ENCODE measurements around the gene CLEC2D. TPM values are rescaled to one million over a fixed set of nuclear protein-coding genes. Genes with fewer than 3 reads are reported as not detected.

Gene CLEC2D
- total RNA-seq, 2 experiments from 2014 or later: 56.9 to 146 TPM

DNA sequence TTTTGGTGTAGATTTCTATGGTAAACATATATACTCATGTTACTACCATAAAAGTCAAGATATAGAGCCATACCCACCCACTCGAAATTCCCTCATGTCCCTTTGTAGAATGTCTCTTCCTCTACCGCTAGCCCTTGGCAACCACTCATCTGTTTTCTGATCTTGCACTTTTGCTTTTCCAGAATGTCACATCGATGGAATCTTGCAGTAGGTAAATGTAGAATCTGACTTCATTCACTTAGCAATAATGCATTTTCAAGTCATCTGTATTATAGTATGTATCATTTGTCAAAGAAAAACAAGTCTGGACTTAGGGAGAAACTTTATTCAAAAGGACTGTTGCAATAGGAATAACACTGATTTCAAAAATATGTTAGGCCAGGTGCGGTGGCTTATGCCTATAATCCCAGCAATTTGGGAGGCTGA lies 19.3 kb upstream of the CLEC2D start:
- TSS peak; percentile 89 for BruUV-seq (replicated peaks)
- ChIA-PET CTCF (ENCODE audit: unreplicated experiment) (interaction anchor here (1.0 kb wide), 1 partner anchor 72 kb away, joined by 4 read pairs; no protein-coding TSS in a partner anchor), POLR2A (interaction anchor here (1.1 to 11.3 kb wide), 9 partner anchors 16 to 110 kb away, joined by 3 to 146 read pairs (median 4); partner anchors contain the start of gene CLEC2D)
- H3K9me3 ChIP-seq (ENCODE audit: low read length): peaks cover 10% of the 10 kb centered on the region; the same call in 1 of the 2 replicates
- peaks cover 57% of the 10 kb centered on the region for H3K79me2 ChIP-seq (ENCODE audit: insufficient read depth, low read depth, low read length)
- peaks cover 54% of the 10 kb centered on the region for H3K36me3 ChIP-seq (ENCODE audit: insufficient read depth, low read length)
- peak overlapping the region; percentile 98 for H3K4me2 ChIP-seq (ENCODE audit: low read length)
- H3K9me2 ChIP-seq (ENCODE audit: insufficient read depth, low read length): no peaks in the 10 kb centered on the region
- H2AFZ ChIP-seq (ENCODE audit: low read length): no peak overlapping the region
- TF ChIP-seq, protein P1, sequence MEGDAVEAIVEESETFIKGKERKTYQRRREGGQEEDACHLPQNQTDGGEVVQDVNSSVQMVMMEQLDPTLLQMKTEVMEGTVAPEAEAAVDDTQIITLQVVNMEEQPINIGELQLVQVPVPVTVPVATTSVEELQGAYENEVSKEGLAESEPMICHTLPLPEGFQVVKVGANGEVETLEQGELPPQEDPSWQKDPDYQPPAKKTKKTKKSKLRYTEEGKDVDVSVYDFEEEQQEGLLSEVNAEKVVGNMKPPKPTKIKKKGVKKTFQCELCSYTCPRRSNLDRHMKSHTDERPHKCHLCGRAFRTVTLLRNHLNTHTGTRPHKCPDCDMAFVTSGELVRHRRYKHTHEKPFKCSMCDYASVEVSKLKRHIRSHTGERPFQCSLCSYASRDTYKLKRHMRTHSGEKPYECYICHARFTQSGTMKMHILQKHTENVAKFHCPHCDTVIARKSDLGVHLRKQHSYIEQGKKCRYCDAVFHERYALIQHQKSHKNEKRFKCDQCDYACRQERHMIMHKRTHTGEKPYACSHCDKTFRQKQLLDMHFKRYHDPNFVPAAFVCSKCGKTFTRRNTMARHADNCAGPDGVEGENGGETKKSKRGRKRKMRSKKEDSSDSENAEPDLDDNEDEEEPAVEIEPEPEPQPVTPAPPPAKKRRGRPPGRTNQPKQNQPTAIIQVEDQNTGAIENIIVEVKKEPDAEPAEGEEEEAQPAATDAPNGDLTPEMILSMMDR (conservative IDR thresholded peaks at IDR 0.05; ENCODE audit: low read length): no peak
- no peak for TF ChIP-seq EZH2phosphoT487 (IDR thresholded peaks at IDR 0.05; ENCODE audit: borderline replicate concordance, low read depth, low read length)
- H3K4me1 ChIP-seq (ENCODE audit: insufficient read depth, low read length, poor library complexity, severe bottlenecking): peaks cover 65% of the 10 kb centered on the region
- peak; percentile 51 for DNase-seq (ENCODE audit: low spot score)
- no peaks in the 10 kb centered on the region for H4K20me1 ChIP-seq (ENCODE audit: insufficient read depth, low read length)
- peak overlapping the region; percentile 91 for H3K4me3 ChIP-seq (ENCODE audit: low read depth, low read length, poor library complexity, severe bottlenecking)
- intact Hi-C loops (cut with micrococcal nuclease; ENCODE audit: unreplicated experiment): no loop called here
- H3K27ac ChIP-seq (ENCODE audit: low read depth, low read length, poor library complexity, severe bottlenecking): peak overlapping the region; percentile 98

DNA sequence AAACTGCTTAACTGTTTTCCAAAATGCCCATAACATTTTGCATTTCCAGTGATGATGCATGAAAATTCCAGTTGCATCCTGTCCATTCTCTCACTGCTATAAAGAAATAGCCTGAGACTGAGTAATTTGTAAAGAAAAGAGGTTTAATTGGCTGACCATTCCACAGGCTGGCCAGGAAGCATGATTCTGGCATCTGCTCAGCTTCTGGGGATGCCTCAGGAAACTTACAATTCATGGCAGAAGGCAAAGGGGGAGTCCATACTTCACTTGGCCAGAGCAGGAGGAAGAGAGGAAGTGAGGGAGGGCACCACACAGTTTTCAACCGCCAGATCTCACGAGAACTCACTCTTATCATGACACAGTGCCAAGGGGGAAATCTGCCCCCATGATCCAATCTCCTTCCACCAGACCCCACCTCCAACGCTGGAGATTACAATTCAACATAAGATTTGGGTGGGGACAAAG lies 18.2 kb upstream of the CLEC2D start:
- intact Hi-C loops (cut with micrococcal nuclease; ENCODE audit: unreplicated experiment): no loop called here
- no TSS peak for BruUV-seq (replicated peaks)
- POLR2A ChIA-PET: interaction anchor here (0.6 to 11.3 kb wide), 10 partner anchors 17 to 738 kb away, joined by 3 to 146 read pairs (median 4); partner anchors contain the start of gene CLEC2D

More for the DNA sequence above, 18.2 kb upstream of the CLEC2D start:
- peak overlapping the region; percentile 98 for H3K27ac ChIP-seq (ENCODE audit: low read depth, low read length, poor library complexity, severe bottlenecking)
- H3K9me3 ChIP-seq (ENCODE audit: low read length): no peaks in the 10 kb centered on the region; the same call in 1 of the 2 replicates
- TF ChIP-seq EZH2phosphoT487 (IDR thresholded peaks at IDR 0.05; ENCODE audit: borderline replicate concordance, low read depth, low read length): no peak
- TF ChIP-seq, protein P1 (conservative IDR thresholded peaks at IDR 0.05; ENCODE audit: low read length): no peak
- no peaks in the 10 kb centered on the region for H4K20me1 ChIP-seq (ENCODE audit: insufficient read depth, low read length)
- H3K36me3 ChIP-seq (ENCODE audit: insufficient read depth, low read length): peaks cover 56% of the 10 kb centered on the region
- peak; percentile 60 for DNase-seq (ENCODE audit: low spot score)
- CTCF ChIA-PET (ENCODE audit: unreplicated experiment): no interaction called here
- H3K4me1 ChIP-seq (ENCODE audit: insufficient read depth, low read length, poor library complexity, severe bottlenecking): peaks cover 59% of the 10 kb centered on the region
- H3K79me2 ChIP-seq (ENCODE audit: insufficient read depth, low read depth, low read length): peaks cover 57% of the 10 kb centered on the region
- peak overlapping the region; percentile 83 for H3K4me2 ChIP-seq (ENCODE audit: low read length)
- peak overlapping the region; percentile 91 for H3K4me3 ChIP-seq (ENCODE audit: low read depth, low read length, poor library complexity, severe bottlenecking)
- H2AFZ ChIP-seq (ENCODE audit: low read length): no peak overlapping the region; the same call in 1 of the 2 replicates
- H3K9me2 ChIP-seq (ENCODE audit: insufficient read depth, low read length): no peaks in the 10 kb centered on the region

Data from OCI-LY7 (cell line).